Osteocyte (in vitro differentiated cells): ENCODE results near the gene TRIM25. TPM values are rescaled to one million over a fixed set of nuclear protein-coding genes. Genes with fewer than 3 reads are reported as not detected.

ENCODE experiments used
- DNase-seq: peaks from one replicate; pipeline ENCODE4 v3.0.0; 2021; ENCODE audit warnings: mixed read lengths; ENCODE audit not compliant: unreplicated experiment; ENCODE audit errors: extremely low spot score
- H3K27ac Mint-ChIP-seq: one replicate; pipeline ENCODE4 v1.8.0; 2021; ENCODE audit warnings: mild to moderate bottlenecking, mixed read lengths; ENCODE audit not compliant: unreplicated experiment
- H3K27me3 Mint-ChIP-seq: one replicate; pipeline ENCODE4 v1.8.0; 2021; ENCODE audit warnings: mixed read lengths; ENCODE audit not compliant: unreplicated experiment
- H3K36me3 Mint-ChIP-seq: one replicate; pipeline ENCODE4 v1.8.0; 2021; ENCODE audit warnings: mixed read lengths; ENCODE audit not compliant: unreplicated experiment
- H3K4me1 Mint-ChIP-seq: one replicate; pipeline ENCODE4 v1.8.0; 2021; ENCODE audit warnings: mixed read lengths; ENCODE audit not compliant: unreplicated experiment
- H3K4me3 Mint-ChIP-seq: one replicate; pipeline ENCODE4 v1.8.0; 2021; ENCODE audit warnings: mild to moderate bottlenecking, moderate library complexity, mixed read lengths; ENCODE audit not compliant: unreplicated experiment
- H3K9me3 Mint-ChIP-seq: one replicate; pipeline ENCODE4 v1.8.0; 2021; ENCODE audit warnings: mixed read lengths; ENCODE audit not compliant: unreplicated experiment
- total RNA-seq: library from RNA; stranded (reverse); gene quantifications from 2 replicates; pipeline ENCODE4 v1.2.1, GENCODE V29; 2021
- TF ChIP-seq, protein P1 (sequence below): fragments of 200-600 bp; sonication (generic); IDR thresholded peaks from 2 replicates; pipeline ENCODE4 v1.5.0; 2021; ENCODE audit warnings: antibody characterized with exemption, mild to moderate bottlenecking, moderate library complexity

Gene TRIM25
- total RNA-seq, 1 donor from 2014 or later, result 28.1 TPM

DNA sequence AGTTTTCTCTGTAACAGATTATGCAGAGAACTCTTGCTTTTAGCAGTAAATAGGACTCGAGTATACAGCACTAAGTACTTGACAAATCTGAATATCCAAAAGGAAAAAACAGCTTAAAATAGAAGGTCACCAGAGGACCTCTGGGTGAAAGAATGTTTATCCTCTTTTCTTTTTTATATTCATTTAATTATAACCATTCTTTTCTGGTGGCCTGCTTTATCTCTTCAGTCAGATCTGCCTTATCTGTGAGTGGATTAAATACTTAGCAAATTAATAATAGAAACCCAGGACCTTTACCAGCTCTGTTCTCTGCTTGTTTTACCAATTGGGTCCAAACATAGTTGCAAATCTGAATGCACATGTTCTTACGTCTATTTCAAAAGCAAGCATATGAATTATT is 71.3 kb downstream of the TRIM25 start:
- no peak overlapping the region for H3K4me3 Mint-ChIP-seq
- H3K36me3 Mint-ChIP-seq, result peaks cover 14% of the 10 kb centered on the region

DNA sequence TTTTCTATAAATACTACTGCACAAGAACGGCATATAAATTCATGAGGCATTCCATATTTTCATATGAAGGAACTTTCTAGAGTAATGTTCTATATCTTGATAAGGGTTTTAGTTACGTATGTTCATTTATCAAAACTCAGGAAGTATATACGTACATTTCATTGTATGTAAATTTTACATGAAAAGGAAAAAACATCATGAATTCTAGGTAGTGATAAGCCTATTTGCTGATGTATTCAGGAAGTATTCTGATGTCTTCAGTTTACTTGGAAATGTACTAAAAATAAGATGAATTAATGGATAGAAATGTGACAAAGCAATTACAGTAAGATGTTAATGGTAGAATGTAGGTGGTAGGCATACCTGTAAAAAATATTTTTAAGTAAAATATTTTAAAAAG is 75.2 kb downstream of the TRIM25 start:
- Mint-ChIP-seq H3K4me1 (peaks cover 8% of the 10 kb centered on the region), H3K27me3 (no peaks in the 10 kb centered on the region), H3K36me3 (peaks cover 8% of the 10 kb centered on the region), H3K27ac (no peak overlapping the region), H3K9me3 (no peaks in the 10 kb centered on the region), H3K4me3 (no peak overlapping the region)
- DNase-seq, result no peak
- TF ChIP-seq, protein P1, sequence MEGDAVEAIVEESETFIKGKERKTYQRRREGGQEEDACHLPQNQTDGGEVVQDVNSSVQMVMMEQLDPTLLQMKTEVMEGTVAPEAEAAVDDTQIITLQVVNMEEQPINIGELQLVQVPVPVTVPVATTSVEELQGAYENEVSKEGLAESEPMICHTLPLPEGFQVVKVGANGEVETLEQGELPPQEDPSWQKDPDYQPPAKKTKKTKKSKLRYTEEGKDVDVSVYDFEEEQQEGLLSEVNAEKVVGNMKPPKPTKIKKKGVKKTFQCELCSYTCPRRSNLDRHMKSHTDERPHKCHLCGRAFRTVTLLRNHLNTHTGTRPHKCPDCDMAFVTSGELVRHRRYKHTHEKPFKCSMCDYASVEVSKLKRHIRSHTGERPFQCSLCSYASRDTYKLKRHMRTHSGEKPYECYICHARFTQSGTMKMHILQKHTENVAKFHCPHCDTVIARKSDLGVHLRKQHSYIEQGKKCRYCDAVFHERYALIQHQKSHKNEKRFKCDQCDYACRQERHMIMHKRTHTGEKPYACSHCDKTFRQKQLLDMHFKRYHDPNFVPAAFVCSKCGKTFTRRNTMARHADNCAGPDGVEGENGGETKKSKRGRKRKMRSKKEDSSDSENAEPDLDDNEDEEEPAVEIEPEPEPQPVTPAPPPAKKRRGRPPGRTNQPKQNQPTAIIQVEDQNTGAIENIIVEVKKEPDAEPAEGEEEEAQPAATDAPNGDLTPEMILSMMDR, result no peak

More for the DNA sequence above, 71.3 kb downstream of the TRIM25 start:
- no peaks in the 10 kb centered on the region for H3K27me3 Mint-ChIP-seq
- TF ChIP-seq, protein P1, result no peak
- H3K4me1 Mint-ChIP-seq, result no peaks in the 10 kb centered on the region
- H3K27ac Mint-ChIP-seq, result no peak overlapping the region
- no peak for DNase-seq
- no peaks in the 10 kb centered on the region for H3K9me3 Mint-ChIP-seq

Other genes with a start within 250 kb of the TRIM25 start
- 1.6 and 2.4 TPM in 2 replicates for gene C17orf67, start 80.1 kb downstream of the TRIM25 start, total RNA-seq
- gene DGKE, start 79.9 kb downstream of the TRIM25 start, total RNA-seq, result 6.6 and 7.1 TPM in 2 replicates
- 14.9 and 15.2 TPM in 2 replicates for gene COIL, start 47.0 kb upstream of the TRIM25 start, total RNA-seq
- 68.9 and 75.2 TPM in 2 replicates for gene SCPEP1, start 64.1 kb upstream of the TRIM25 start, total RNA-seq
- gene AKAP1, start 171.2 kb upstream of the TRIM25 start, total RNA-seq, result 16.8 and 18.5 TPM in 2 replicates